GM12878 (cell line): ENCODE data around the gene TET3. TPM values are rescaled to one million over a fixed set of nuclear protein-coding genes. Genes with fewer than 3 reads are reported as not detected.

Source experiments
- ATAC-seq: fragments of 200-7000 bp; cut with Tn5 transposase; 3 replicates; pipeline ENCODE4 v1.9.1; 2020; ENCODE audit warnings: mild to moderate bottlenecking, moderate library complexity
- BruUV-seq: library from RNA; stranded (reverse); fragments of 400-500 nt; replicated peaks from 2 replicates; lab custom pipeline; 2021; lab: Mats Ljungman, UMichigan
- CTCF ChIA-PET: fragments of 300-600 bp; sonication (Branson Sonifier 250); formaldehyde crosslinking; extraction: SDS; loops from one replicate; lab custom pipeline; 2021; ENCODE audit warnings: inconsistent platforms; lab: Yijun Ruan, JAX
- POLR2A ChIA-PET: fragments of 350-600 bp; formaldehyde crosslinking; extraction: SDS; loops from one replicate; lab custom pipeline; 2021; ENCODE audit warnings: inconsistent platforms; lab: Charles Lee
- RAD21 ChIA-PET: fragments of 300-600 bp; sonication (Branson Sonifier 250); formaldehyde crosslinking; loops from one replicate; lab custom pipeline; 2023; ENCODE audit warnings: antibody characterized with exemption; ENCODE audit not compliant: unreplicated experiment; lab: Charles Lee
- SMC1A ChIA-PET: fragments of 300-600 bp; sonication (Branson Sonifier 250); formaldehyde crosslinking; loops from one replicate; lab custom pipeline; 2023; ENCODE audit not compliant: unreplicated experiment, uncharacterized antibody; lab: Charles Lee
- DNase-seq: peaks from one replicate; pipeline ENCODE4 v3.0.0-alpha.2; 2011; ENCODE audit warnings: low read depth, low spot score
- FAIRE-seq: peaks from 3 replicates; lab custom pipeline; 2011; peaks lifted over from hg19 to GRCh38; lab: Jason Lieb, UNC
- H2AFZ ChIP-seq: 2 replicates; pipeline ENCODE4 v1.6.0; 2011; ENCODE audit warnings: low read depth, low read length, control low read depth; ENCODE audit not compliant: control insufficient read depth
- H3K27ac ChIP-seq: 2 replicates; pipeline ENCODE4 v1.5.1; 2011; ENCODE audit warnings: control low read depth; ENCODE audit not compliant: control insufficient read depth, insufficient read depth
- H3K27me3 ChIP-seq, 2 experiments: replicated peaks in 1 of 2; 2 replicates each; pipeline versions ENCODE4 v1.6.0 to v1.6.1; 2011; ENCODE audit warnings: low read length in 1 of 2; ENCODE audit not compliant: control insufficient read depth in 2 of 2, insufficient read depth in 2 of 2
- H3K36me3 ChIP-seq, 2 experiments: 2 replicates each; pipeline ENCODE4 v1.5.1; 2011; ENCODE audit warnings: low read length in 1 of 2; ENCODE audit not compliant: control insufficient read depth in 2 of 2, insufficient read depth in 2 of 2
- H3K4me1 ChIP-seq: 2 replicates; pipeline ENCODE4 v1.6.1; 2011; ENCODE audit warnings: mild to moderate bottlenecking, low read length, moderate library complexity, mixed read lengths; ENCODE audit not compliant: control insufficient read depth, insufficient read depth
- H3K4me2 ChIP-seq: 2 replicates; pipeline ENCODE4 v1.6.0; 2011; ENCODE audit warnings: control low read depth; ENCODE audit not compliant: control insufficient read depth, insufficient read depth
- H3K4me3 ChIP-seq: fragments of 200-600 bp; sonication (generic); 2 replicates; pipeline ENCODE4 v1.5.1; 2016
- H3K79me2 ChIP-seq: 2 replicates; pipeline ENCODE4 v1.6.0; 2011; ENCODE audit warnings: low read length; ENCODE audit not compliant: control insufficient read depth, insufficient read depth
- H3K9ac ChIP-seq: 2 replicates; pipeline ENCODE4 v1.8.0; 2011; ENCODE audit warnings: low read length, control low read depth, mixed read lengths; ENCODE audit not compliant: control insufficient read depth, insufficient read depth
- H3K9me3 ChIP-seq: replicated peaks from 3 replicates; pipeline ENCODE4 v1.5.1; 2011; ENCODE audit warnings: mild to moderate bottlenecking, low read length; ENCODE audit not compliant: control insufficient read depth, insufficient read depth
- H4K20me1 ChIP-seq: 2 replicates; pipeline ENCODE4 v1.6.0; 2011; ENCODE audit not compliant: control insufficient read depth, insufficient read depth
- CHD2 ChIP-seq: IDR thresholded peaks from 2 replicates; pipeline ENCODE4 v1.6.1; 2011; ENCODE audit warnings: low read depth, low read length, improper control_type of control experiment, borderline replicate concordance
- DPF2 ChIP-seq: fragments of 450-650 bp; IDR thresholded peaks from 2 replicates; pipeline ENCODE4 v1.6.1; 2017; ENCODE audit warnings: mild to moderate bottlenecking
- ETV6 ChIP-seq, 2 experiments: fragments of 450-650 bp in 1 of 2; IDR thresholded peaks in 1 of 2; conservative IDR thresholded peaks in 1 of 2; 2 replicates each; pipeline ENCODE4 v1.6.1; 2014; ENCODE audit warnings: antibody characterized with exemption in 1 of 2, borderline replicate concordance in 1 of 2, low read depth in 1 of 2, mild to moderate bottlenecking in 1 of 2, moderate library complexity in 1 of 2
- HCFC1 ChIP-seq: fragments of 150-350 bp; IDR thresholded peaks from 2 replicates; pipeline ENCODE4 v1.6.1; 2014; ENCODE audit warnings: low read length
- HDAC6 ChIP-seq: fragments of 200-600 bp; sonication (generic); IDR thresholded peaks from one replicate; pipeline ENCODE4 v1.8.0; 2017; ENCODE audit warnings: antibody characterized with exemption; ENCODE audit not compliant: unreplicated experiment
- JUNB ChIP-seq: IDR thresholded peaks from 2 replicates; pipeline ENCODE4 v1.6.1; 2016; ENCODE audit warnings: antibody characterized with exemption, mild to moderate bottlenecking
- MEF2B ChIP-seq: fragments of 450-650 bp; IDR thresholded peaks from 2 replicates; pipeline ENCODE4 v1.6.1; 2018; ENCODE audit warnings: mild to moderate bottlenecking, moderate library complexity; ENCODE audit not compliant: partially characterized antibody, poor library complexity, severe bottlenecking
- MTA2 ChIP-seq: fragments of 450-650 bp; IDR thresholded peaks from 2 replicates; pipeline ENCODE4 v1.6.1; 2016; ENCODE audit warnings: low read depth, mild to moderate bottlenecking, moderate library complexity
- PAX5 ChIP-seq: IDR thresholded peaks from 2 replicates; pipeline ENCODE4 v1.6.1; 2011; ENCODE audit warnings: low read depth, low read length, borderline replicate concordance
- RUNX3 ChIP-seq: IDR thresholded peaks from 2 replicates; pipeline ENCODE4 v1.6.1; 2012; ENCODE audit warnings: low read length, inconsistent platforms
- SMAD1 ChIP-seq: fragments of 450-650 bp; IDR thresholded peaks from 2 replicates; pipeline ENCODE4 v1.6.1; 2018; ENCODE audit warnings: mild to moderate bottlenecking, low read depth; ENCODE audit not compliant: partially characterized antibody
- ZNF592 ChIP-seq: fragments of 450-650 bp; IDR thresholded peaks from 2 replicates; pipeline ENCODE4 v1.6.1; 2017; ENCODE audit warnings: mild to moderate bottlenecking, moderate library complexity
- WGBS: methylation state at CpG from one replicate; pipeline ENCODE4 v1.1.6; 2016; ENCODE audit warnings: low lambda C conversion rate; ENCODE audit not compliant: insufficient replicate concordance, insufficient coverage; ENCODE audit errors: missing lambda C conversion rate; 5-methylcytosine and 5-hydroxymethylcytosine counted together
- in situ Hi-C: fragments of 300-500 bp; cut with MboI; formaldehyde crosslinking; loops from 9 replicates; pipeline ENCODE4 v1.14.3; 2018; ENCODE audit warnings: mixed read lengths
- intact Hi-C: fragments of 100-400 bp; cut with micrococcal nuclease; formaldehyde crosslinking; loops from one replicate; pipeline ENCODE4 v1.14.2; 2022; ENCODE audit not compliant: unreplicated experiment
- polyA plus RNA-seq, 11 experiments: library from polyadenylated mRNA; depleted of rRNA in 4 of 11; unstranded in 6 of 11; stranded (reverse) in 5 of 11; fragments of >200 nt; fragmentation: Nextera tagmentation in 4 of 11; fragmentation: Illumina TruSeq in 1 of 11; extraction: Ambion mirVana in 4 of 11; extraction: Trizol in 1 of 11; gene quantifications; 1 replicate in 1 of 11; 2 replicates in 10 of 11; pipeline versions ENCODE4 v1.2.1 to v1.2.3, GENCODE V29; 2011 to 2016; ENCODE audit warnings: inconsistent platforms in 2 of 11, missing spikeins in 2 of 11, low read depth in 1 of 11
- total RNA-seq, 4 experiments: library from RNA; depleted of rRNA in 3 of 4; stranded (reverse); fragments of >200 nt in 3 of 4; fragmentation: Illumina TruSeq in 1 of 4; extraction: Trizol in 1 of 4; gene quantifications; 2 replicates each; pipeline versions ENCODE4 v1.2.1 to v1.2.3, GENCODE V29; 2013 to 2021
- TF ChIP-seq, protein P1 (sequence below), 3 experiments: IDR thresholded peaks in 2 of 3; conservative IDR thresholded peaks in 1 of 3; 2 replicates each; pipeline ENCODE4 v1.5.1; 2011; ENCODE audit warnings: low read depth in 3 of 3, low read length in 3 of 3, mild to moderate bottlenecking in 3 of 3, control low read depth in 2 of 3, moderate library complexity in 2 of 3, inconsistent platforms in 1 of 3, mixed read lengths in 1 of 3; ENCODE audit not compliant: control insufficient read depth in 2 of 3, insufficient read depth in 1 of 3; ENCODE audit errors: extremely low read depth in 1 of 3

Gene TET3
- total and polyA plus RNA-seq, 10 of the 15 experiments (the other 5 are each of a cell fraction or from before 2014, with no cell fraction given), result 0.77 to 25.9 (median 8.5) TPM

DNA sequence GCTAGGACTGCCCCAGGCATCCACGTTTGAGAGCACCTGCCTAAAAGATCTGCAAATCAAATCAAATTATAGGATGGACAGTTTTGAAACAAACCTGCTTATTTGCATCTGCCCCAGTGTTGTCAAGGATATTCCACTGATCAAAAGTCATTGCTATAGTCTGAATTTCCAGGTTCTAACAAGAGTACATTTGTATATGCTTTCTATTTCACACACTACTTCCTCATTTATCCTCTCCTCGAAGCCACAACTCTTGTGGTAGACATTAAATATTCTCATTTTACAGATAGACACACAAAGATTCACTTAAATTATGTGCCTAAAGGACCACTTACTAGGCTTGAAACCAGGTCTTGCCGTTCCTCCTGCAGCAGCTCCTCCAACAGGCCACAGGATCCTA, 11.9 kb upstream of the TET3 start:
- peak; percentile 54 for ATAC-seq
- Histone ChIP-seq H3K79me2 (peaks cover 18% of the 10 kb centered on the region), H3K4me1 (peaks cover 38% of the 10 kb centered on the region), H3K4me2 (peak overlapping the region; percentile 25), H2AFZ (peak overlapping the region; percentile 3), H3K9me3 (no peaks in the 10 kb centered on the region), H3K4me3 (peak overlapping the region; percentile 57; the same call in 1 of the 2 replicates), H3K9ac (peak overlapping the region; percentile 54), H3K27me3 (no peaks in the 10 kb centered on the region), H3K36me3 (no peaks in the 10 kb centered on the region), H4K20me1 (no peaks in the 10 kb centered on the region), H3K27ac (peak overlapping the region; percentile 75)
- WGBS, result 2% methylated on average over 3 of the region's 3 CpGs
- POLR2A ChIA-PET, result interaction anchor here (0.9 to 1.9 kb wide), 4 partner anchors 8 to 65 kb away, joined by 3 to 8 read pairs (median 6); no protein-coding TSS in a partner anchor
- SMC1A ChIA-PET, result interaction anchor here (0.8 to 3.8 kb wide), 6 partner anchors 10 to 43 kb away, joined by 3 to 30 read pairs (median 6); partner anchors contain the start of gene TET3
- in situ Hi-C loops, result no loop called here
- CTCF ChIA-PET, result interaction anchor here (4.1 kb wide), 1 partner anchor 15 kb away, joined by 17 read pairs; no protein-coding TSS in a partner anchor
- RAD21 ChIA-PET, result interaction anchor here (0.9 to 3.8 kb wide), 4 partner anchors 9 to 149 kb away, joined by 3 to 23 read pairs (median 6); no protein-coding TSS in a partner anchor
- peak; percentile 57 for FAIRE-seq
- no peak for DNase-seq
- no TSS peak for BruUV-seq
- intact Hi-C loops, result no loop called here
- no peak for TF ChIP-seq ZNF592
- TF ChIP-seq SMAD1, result no peak
- no peak for TF ChIP-seq CHD2
- TF ChIP-seq DPF2, result no peak; the same call in none of the 2 replicates
- TF ChIP-seq MEF2B, result peak; percentile 31
- peak; percentile 61; the same call in 1 of the 2 replicates for TF ChIP-seq MTA2
- TF ChIP-seq HDAC6, result no peak
- TF ChIP-seq ETV6 (conservative IDR thresholded peaks at IDR 0.05 in 1 of 2, IDR thresholded peaks at IDR 0.05 in 1 of 2; ENCODE audit: borderline replicate concordance in 1 of 2, low read depth in 1 of 2), result no peak
- TF ChIP-seq HCFC1, result no peak
- TF ChIP-seq, protein P1, sequence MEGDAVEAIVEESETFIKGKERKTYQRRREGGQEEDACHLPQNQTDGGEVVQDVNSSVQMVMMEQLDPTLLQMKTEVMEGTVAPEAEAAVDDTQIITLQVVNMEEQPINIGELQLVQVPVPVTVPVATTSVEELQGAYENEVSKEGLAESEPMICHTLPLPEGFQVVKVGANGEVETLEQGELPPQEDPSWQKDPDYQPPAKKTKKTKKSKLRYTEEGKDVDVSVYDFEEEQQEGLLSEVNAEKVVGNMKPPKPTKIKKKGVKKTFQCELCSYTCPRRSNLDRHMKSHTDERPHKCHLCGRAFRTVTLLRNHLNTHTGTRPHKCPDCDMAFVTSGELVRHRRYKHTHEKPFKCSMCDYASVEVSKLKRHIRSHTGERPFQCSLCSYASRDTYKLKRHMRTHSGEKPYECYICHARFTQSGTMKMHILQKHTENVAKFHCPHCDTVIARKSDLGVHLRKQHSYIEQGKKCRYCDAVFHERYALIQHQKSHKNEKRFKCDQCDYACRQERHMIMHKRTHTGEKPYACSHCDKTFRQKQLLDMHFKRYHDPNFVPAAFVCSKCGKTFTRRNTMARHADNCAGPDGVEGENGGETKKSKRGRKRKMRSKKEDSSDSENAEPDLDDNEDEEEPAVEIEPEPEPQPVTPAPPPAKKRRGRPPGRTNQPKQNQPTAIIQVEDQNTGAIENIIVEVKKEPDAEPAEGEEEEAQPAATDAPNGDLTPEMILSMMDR (IDR thresholded peaks at IDR 0.05 in 2 of 3, conservative IDR thresholded peaks at IDR 0.05 in 1 of 3; ENCODE audit: control insufficient read depth in 2 of 3, extremely low read depth in 1 of 3, insufficient read depth in 1 of 3, low read depth in 3 of 3, low read length in 3 of 3), result 0 out of 6 replicates have a peak, but pooled peaks of 1 of the 3 experiments have one; percentile 5
- TF ChIP-seq JUNB, result no peak
- TF ChIP-seq RUNX3, result peak; percentile 61
- no peak for TF ChIP-seq PAX5
